Small intestine (tissue), 7 donors: ENCODE results near the gene PER1. TPM values are rescaled to one million over a fixed set of nuclear protein-coding genes. Genes with fewer than 3 reads are reported as not detected.
"Not testable (repeated sequence)": the region's sequence is repeated elsewhere in the genome, so short reads cannot be mapped to it uniquely, and the experiment has no call there.

Experiments used
- DNase-seq, 2 donors: peaks; one replicate each; pipeline versions ENCODE4 v3.0.0 to v3.0.0-alpha.2; 2013
- FAIRE-seq: peaks from 2 replicates; lab custom pipeline; 2012; peaks lifted over from hg19 to GRCh38; lab: Jason Lieb, UNC
- H3K27ac ChIP-seq, 3 donors: one replicate each; pipeline ENCODE4 v1.5.1; 2013; ENCODE audit warnings: low read length in 2 of 3, mild to moderate bottlenecking in 2 of 3, control low read depth in 1 of 3, inconsistent platforms in 1 of 3, low read depth in 1 of 3, moderate library complexity in 1 of 3
- H3K27me3 ChIP-seq, 3 donors: one replicate each; pipeline ENCODE4 v1.6.1; 2013; ENCODE audit warnings: low read length in 3 of 3, inconsistent platforms in 1 of 3; ENCODE audit not compliant: control insufficient read depth in 3 of 3, insufficient read depth in 3 of 3
- H3K36me3 ChIP-seq, 3 donors: one replicate each; pipeline ENCODE4 v1.6.1; 2013; ENCODE audit warnings: low read length in 3 of 3, inconsistent platforms in 1 of 3, low read depth in 1 of 3, mild to moderate bottlenecking in 1 of 3, moderate library complexity in 1 of 3; ENCODE audit not compliant: control insufficient read depth in 3 of 3, insufficient read depth in 2 of 3
- H3K4me1 ChIP-seq, 3 donors: one replicate each; pipeline ENCODE4 v1.6.1; 2013; ENCODE audit warnings: low read length in 2 of 3, inconsistent platforms in 1 of 3, low read depth in 1 of 3, mild to moderate bottlenecking in 1 of 3, moderate library complexity in 1 of 3; ENCODE audit not compliant: control insufficient read depth in 3 of 3, insufficient read depth in 2 of 3
- H3K4me3 ChIP-seq, 3 donors: one replicate each; pipeline ENCODE4 v1.5.1; 2013; ENCODE audit warnings: low read length in 3 of 3, control low read depth in 1 of 3, inconsistent platforms in 1 of 3, low read depth in 1 of 3, mild to moderate bottlenecking in 1 of 3, moderate library complexity in 1 of 3
- H3K9me3 ChIP-seq, 2 donors: one replicate each; pipeline ENCODE4 v1.6.1; 2013; ENCODE audit warnings: low read depth in 1 of 2, low read length in 1 of 2; ENCODE audit not compliant: control insufficient read depth in 2 of 2, insufficient read depth in 1 of 2
- WGBS, 3 donors: extraction: QIAGEN DNeasy Blood & Tissue Kit; methylation state at CpG; one replicate each; pipeline ENCODE4 v1.1.7; 2013; 5-methylcytosine and 5-hydroxymethylcytosine counted together
- polyA plus RNA-seq, 4 donors: library from polyadenylated mRNA; stranded (reverse) in 3 of 4; unstranded in 1 of 4; fragments of 200-250 nt in 3 of 4; fragments of 120-200 nt in 1 of 4; gene quantifications; one replicate each; pipeline versions ENCODE4 v1.2.1 to v1.2.3, GENCODE V29; 2013
- donor health status: healthy with polysubstance abuse.
- donor health status: control.
- donor health status: control.
- donor health status: Bipolar disorder and iron deficiency.
- donor health status: healthy.

The PER1 gene
- polyA plus RNA-seq, 4 donors = 17.3 to 79.4 (median 54.0) TPM

DNA sequence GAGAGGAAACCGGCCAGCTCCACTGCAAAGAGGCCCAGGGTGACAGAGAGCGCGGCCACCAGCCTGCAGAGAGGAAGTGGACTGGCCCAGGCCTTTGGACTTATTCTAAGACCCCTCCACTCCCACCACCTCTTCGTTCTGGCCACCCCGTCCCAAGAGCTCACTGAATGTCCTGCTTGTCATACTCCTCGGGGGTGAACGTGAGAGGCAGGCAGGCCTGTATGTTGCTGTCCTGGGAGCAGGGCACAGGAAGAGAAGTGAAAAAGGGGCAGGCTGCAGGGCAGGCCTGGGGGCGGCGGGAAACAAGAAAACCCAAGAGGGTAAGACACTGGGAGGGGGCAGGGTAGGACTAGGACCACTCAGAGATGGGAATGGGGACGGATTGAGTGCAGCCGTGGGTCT is 23.6 kb upstream of the PER1 start:
- H3K4me1 ChIP-seq = peaks cover 0 to 24% (median 7%) of the 10 kb centered on the region in 3 donors
- WGBS, 3 donors = 12 to 21% (median 12%) methylated on average over 11 of the region's 11 CpGs
- FAIRE-seq = no peak
- no peaks in the 10 kb centered on the region for H3K9me3 ChIP-seq
- no peaks in the 10 kb centered on the region for H3K27me3 ChIP-seq
- H3K27ac ChIP-seq = peak overlapping the region; percentile 27 to 78 (median 77)
- H3K36me3 ChIP-seq = no peaks in the 10 kb centered on the region
- peak in 1 of 2 donors; percentile 49 for DNase-seq
- peak overlapping the region; percentile 34 to 84 (median 71) for H3K4me3 ChIP-seq

- H3K4me3 ChIP-seq = peak overlapping the region in 2 of 3 donors; percentile 22 to 31
- no peak for DNase-seq
- no peaks in the 10 kb centered on the region for H3K36me3 ChIP-seq
- no peak for FAIRE-seq
- 3 to 8% (median 5%) methylated on average over 14 of the region's 14 CpGs for WGBS, 3 donors
- peaks cover 0 to 24% (median 7%) of the 10 kb centered on the region in 3 donors for H3K4me1 ChIP-seq
- peak overlapping the region in 2 of 3 donors; percentile 90 to 96 for H3K27ac ChIP-seq
- no peaks in the 10 kb centered on the region for H3K9me3 ChIP-seq
- no peaks in the 10 kb centered on the region for H3K27me3 ChIP-seq
Measured at GRCh38 chr17:8173871-8174322, 21.7 kb upstream of the PER1 start.

DNA sequence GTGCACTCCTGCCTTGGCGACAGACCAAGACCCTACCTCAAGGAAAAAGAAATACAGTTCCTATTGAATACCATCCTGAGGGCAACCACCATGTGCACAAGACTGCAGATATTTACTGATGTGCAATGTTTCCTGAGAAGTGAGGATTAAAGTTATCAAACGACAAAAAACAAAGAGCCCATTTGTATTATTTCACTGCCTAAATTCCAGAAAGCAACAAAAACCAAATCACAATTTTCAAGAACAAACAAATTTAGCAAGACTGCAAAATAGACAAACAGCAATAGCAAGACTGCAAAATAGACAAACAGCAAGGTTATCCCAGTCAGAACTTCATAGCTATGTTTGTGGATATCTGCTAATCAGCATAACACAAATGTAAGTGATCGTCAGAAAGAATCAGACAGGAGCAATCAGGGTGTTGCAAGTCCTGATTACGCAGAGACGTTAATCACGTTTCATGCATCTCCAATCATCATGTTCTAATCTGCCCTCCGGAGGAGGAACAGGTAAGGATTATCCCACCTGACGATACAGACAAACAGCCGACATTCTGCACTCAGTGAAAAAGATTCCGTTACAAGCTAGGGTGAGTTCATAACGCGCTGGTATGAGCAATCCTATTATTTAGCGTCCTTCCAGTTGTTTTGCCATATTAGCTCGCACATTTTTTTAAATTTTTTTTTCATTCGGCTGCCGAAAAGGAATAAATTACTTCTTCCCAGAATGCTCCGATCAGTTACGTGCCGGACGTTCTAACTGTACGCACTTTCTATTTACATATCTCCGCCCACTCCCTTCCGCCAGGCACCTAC is 21.1 kb upstream of the PER1 start:
- FAIRE-seq (no peak), DNase-seq (peak; percentile 94 to 97)
- H3K36me3 ChIP-seq = no peaks in the 10 kb centered on the region
- WGBS, 3 donors = 0 to 1% (median 0%) methylated on average over 23 of the region's 23 CpGs
- H3K27ac ChIP-seq = peak overlapping the region; percentile 87 to 96 (median 90)
- H3K27me3 ChIP-seq = no peaks in the 10 kb centered on the region
- H3K9me3 ChIP-seq = no peaks in the 10 kb centered on the region
- peaks cover 0 to 24% (median 7%) of the 10 kb centered on the region in 3 donors for H3K4me1 ChIP-seq
- peak overlapping the region in 1 of 3 donors; percentile 31 for H3K4me3 ChIP-seq

GRCh38 chr17:8170186-8170585 is 18.0 kb upstream of the PER1 start:
- H3K4me1 ChIP-seq, DNase-seq, H3K36me3 ChIP-seq, FAIRE-seq, H3K9me3 ChIP-seq, H3K4me3 ChIP-seq, H3K27ac ChIP-seq, H3K27me3 ChIP-seq: not testable (repeated sequence)
- WGBS, 3 donors = 83 to 91% (median 89%) methylated on average over 19 of the region's 19 CpGs

- Histone ChIP-seq H3K27me3 (no peaks in the 10 kb centered on the region), H3K9me3 (no peaks in the 10 kb centered on the region), H3K4me1 (peaks cover 3 to 19% (median 10%) of the 10 kb centered on the region in 3 donors), H3K27ac (no peak overlapping the region), H3K36me3 (no peaks in the 10 kb centered on the region), H3K4me3 (no peak overlapping the region)
- no peak for FAIRE-seq
- no peak for DNase-seq
- WGBS, 3 donors = 71 to 84% (median 79%) methylated on average over 3 of the region's 3 CpGs
Measured at GRCh38 chr17:8167526-8167925, 15.3 kb upstream of the PER1 start.

DNA sequence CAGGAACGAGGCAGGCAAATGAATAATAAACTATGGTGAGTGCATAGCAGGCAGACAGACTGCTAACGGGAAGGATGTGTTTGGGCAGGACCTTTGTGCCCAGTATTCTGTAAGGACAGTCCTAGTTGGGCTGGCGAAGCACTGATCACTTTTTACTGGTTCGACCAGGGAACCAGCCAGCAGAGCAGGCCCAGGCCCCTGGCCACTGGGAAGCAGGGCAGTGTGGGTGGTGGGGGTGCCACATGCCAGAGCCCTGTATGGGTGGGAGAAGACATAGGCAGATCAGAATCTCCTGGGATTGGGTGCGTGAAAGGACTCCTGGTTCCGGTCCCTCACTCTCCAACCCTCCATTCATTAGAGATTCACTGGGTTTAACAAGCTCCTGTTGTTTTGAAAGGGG is 14.5 kb upstream of the PER1 start:
- Histone ChIP-seq H3K9me3 (no peaks in the 10 kb centered on the region), H3K27ac (no peak overlapping the region), H3K36me3 (peaks cover 0 to 6% (median 0%) of the 10 kb centered on the region in 3 donors), H3K27me3 (no peaks in the 10 kb centered on the region), H3K4me3 (no peak overlapping the region), H3K4me1 (peaks cover 3 to 22% (median 11%) of the 10 kb centered on the region in 3 donors)
- no peak for DNase-seq
- no peak for FAIRE-seq
- 94 to 95% (median 94%) methylated on average over 6 of the region's 6 CpGs for WGBS, 3 donors

DNA sequence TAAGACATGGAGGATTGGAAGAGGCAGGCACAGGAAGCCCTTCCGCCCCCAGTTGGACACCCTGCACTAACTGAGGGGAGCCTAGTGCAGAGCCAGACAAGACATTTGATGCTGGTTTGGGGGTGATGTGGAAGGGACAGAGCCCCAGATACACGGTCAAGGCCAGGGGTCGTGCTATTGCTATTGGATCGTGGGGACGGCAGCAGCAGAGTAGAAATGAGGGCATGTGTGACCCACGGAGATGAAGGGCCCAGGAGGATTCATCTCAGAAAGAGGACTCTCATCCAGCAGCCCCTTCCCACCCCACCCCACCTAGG is 12.6 kb upstream of the PER1 start:
- FAIRE-seq (no peak), DNase-seq (no peak)
- Histone ChIP-seq H3K4me1 (peaks cover 6 to 37% (median 15%) of the 10 kb centered on the region in 3 donors), H3K27ac (peak overlapping the region in 2 of 3 donors; percentile 93 to 94), H3K4me3 (no peak overlapping the region), H3K36me3 (peaks cover 0 to 23% (median 2%) of the 10 kb centered on the region in 3 donors), H3K9me3 (no peaks in the 10 kb centered on the region), H3K27me3 (no peaks in the 10 kb centered on the region)
- 66 to 79% (median 74%) methylated on average over 6 of the region's 6 CpGs for WGBS, 3 donors

DNA sequence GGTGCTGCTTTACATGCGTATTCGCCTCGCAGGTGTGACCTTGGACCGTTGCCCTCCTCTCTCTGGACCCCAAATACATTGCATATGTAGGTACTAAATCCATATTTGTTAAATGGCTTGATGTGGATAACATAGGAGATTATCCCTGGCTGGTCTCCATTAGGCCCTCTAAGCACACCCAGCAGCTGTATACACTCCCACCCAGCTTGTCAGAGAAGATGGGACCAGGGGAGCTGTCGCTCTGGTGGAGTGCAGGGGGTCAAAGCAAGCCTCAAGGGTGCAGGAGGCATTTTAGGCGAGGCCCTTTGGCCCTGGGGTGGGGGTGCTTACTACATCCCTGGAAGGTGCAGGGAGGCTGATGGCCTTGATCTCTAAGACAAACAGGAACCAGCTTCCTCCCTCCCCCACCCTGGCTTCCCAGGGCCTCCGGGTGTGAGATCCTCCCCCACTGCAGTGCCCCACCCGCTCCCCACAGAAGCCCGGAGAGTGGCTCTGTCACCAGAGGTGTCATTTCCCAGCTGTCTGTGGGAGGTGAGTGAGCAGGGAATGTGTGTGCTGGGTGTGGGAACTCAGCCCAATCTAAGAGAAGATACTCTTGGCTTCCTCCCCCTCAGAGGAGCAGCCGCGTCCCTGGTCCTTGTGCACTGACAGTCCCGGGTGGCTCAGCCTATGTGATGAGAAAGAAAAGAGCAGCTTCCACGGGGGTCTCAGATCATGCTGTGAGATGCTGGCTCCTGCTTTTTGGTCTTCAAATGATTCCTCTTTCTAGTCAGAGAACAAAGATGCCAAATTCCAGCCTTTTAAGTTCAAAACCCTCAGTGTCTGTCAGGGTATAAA is 12.0 kb upstream of the PER1 start:
- no peak for FAIRE-seq
- Histone ChIP-seq H3K27me3 (no peaks in the 10 kb centered on the region), H3K4me3 (no peak overlapping the region), H3K4me1 (peaks cover 6 to 40% (median 15%) of the 10 kb centered on the region in 3 donors), H3K27ac (peak overlapping the region; percentile 49 to 94 (median 93)), H3K36me3 (peaks cover 0 to 29% (median 4%) of the 10 kb centered on the region in 3 donors), H3K9me3 (no peaks in the 10 kb centered on the region)
- 10 to 26% (median 20%) methylated on average over 13 of the region's 13 CpGs for WGBS, 3 donors
- peak; percentile 69 to 81 for DNase-seq
